ENCODE data around the gene MBL2. TPM values are rescaled to one million over a fixed set of nuclear protein-coding genes. Genes with fewer than 3 reads are reported as not detected.

Gene MBL2
- total RNA-seq, 1 experiment from 2014 or later = not detected

DNA sequence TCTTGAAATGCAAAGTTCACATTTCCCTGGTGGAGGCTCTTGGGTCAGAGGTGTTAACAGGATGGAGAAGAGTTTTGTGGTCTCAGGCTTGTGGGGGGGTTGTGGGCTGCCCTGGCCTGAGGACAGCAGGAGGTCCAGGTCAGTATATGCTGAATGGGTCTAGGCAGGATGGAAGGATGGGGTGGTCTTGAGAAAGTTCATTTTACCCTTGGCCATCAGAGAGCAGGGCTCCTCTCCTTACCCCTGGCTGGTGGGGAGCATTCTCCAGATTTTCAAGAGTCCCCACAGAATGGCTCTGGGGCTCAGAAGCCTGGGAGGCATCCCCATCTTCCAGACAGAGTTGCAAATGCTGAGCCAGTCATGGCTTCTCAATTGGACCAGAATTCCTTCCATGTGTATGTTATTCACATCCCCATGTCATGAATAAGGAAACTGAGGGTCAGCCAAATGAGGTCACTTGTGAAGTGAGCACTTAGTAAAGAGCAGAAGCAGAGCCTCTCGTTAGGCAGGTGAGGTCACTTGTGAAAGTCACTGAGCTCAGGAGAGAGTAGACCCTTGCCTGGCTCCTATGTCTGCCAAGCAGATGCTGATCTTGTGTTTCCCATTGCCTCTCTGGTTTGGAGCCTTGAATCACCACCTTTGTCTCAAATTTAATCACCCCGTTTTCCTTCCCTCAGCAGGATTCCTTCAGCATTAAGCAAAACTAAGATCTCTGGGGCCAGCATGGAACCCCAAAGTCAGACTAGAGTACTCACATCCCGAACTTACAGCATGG lies 33.0 kb downstream of the MBL2 start:
- TF ChIP-seq TCF7L2 (IDR thresholded peaks at IDR 0.05; ENCODE audit: low read depth, low read length) (no peak), SIN3A (IDR thresholded peaks at IDR 0.05; ENCODE audit: borderline replicate concordance, insufficient read depth, low read depth, low read length) (no peak), POLR2AphosphoS5 (IDR thresholded peaks at IDR 0.05; ENCODE audit: low read depth, low read length) (no peak)
- TF ChIP-seq, protein P1, sequence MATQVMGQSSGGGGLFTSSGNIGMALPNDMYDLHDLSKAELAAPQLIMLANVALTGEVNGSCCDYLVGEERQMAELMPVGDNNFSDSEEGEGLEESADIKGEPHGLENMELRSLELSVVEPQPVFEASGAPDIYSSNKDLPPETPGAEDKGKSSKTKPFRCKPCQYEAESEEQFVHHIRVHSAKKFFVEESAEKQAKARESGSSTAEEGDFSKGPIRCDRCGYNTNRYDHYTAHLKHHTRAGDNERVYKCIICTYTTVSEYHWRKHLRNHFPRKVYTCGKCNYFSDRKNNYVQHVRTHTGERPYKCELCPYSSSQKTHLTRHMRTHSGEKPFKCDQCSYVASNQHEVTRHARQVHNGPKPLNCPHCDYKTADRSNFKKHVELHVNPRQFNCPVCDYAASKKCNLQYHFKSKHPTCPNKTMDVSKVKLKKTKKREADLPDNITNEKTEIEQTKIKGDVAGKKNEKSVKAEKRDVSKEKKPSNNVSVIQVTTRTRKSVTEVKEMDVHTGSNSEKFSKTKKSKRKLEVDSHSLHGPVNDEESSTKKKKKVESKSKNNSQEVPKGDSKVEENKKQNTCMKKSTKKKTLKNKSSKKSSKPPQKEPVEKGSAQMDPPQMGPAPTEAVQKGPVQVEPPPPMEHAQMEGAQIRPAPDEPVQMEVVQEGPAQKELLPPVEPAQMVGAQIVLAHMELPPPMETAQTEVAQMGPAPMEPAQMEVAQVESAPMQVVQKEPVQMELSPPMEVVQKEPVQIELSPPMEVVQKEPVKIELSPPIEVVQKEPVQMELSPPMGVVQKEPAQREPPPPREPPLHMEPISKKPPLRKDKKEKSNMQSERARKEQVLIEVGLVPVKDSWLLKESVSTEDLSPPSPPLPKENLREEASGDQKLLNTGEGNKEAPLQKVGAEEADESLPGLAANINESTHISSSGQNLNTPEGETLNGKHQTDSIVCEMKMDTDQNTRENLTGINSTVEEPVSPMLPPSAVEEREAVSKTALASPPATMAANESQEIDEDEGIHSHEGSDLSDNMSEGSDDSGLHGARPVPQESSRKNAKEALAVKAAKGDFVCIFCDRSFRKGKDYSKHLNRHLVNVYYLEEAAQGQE (IDR thresholded peaks at IDR 0.05; ENCODE audit: insufficient read depth in 1 of 2, low read depth in 2 of 2, low read length in 1 of 2) = no peak
- TF ChIP-seq, protein P2, sequence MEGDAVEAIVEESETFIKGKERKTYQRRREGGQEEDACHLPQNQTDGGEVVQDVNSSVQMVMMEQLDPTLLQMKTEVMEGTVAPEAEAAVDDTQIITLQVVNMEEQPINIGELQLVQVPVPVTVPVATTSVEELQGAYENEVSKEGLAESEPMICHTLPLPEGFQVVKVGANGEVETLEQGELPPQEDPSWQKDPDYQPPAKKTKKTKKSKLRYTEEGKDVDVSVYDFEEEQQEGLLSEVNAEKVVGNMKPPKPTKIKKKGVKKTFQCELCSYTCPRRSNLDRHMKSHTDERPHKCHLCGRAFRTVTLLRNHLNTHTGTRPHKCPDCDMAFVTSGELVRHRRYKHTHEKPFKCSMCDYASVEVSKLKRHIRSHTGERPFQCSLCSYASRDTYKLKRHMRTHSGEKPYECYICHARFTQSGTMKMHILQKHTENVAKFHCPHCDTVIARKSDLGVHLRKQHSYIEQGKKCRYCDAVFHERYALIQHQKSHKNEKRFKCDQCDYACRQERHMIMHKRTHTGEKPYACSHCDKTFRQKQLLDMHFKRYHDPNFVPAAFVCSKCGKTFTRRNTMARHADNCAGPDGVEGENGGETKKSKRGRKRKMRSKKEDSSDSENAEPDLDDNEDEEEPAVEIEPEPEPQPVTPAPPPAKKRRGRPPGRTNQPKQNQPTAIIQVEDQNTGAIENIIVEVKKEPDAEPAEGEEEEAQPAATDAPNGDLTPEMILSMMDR (IDR thresholded peaks at IDR 0.05) = no peak
- Histone ChIP-seq H3K4me1 (ENCODE audit: control insufficient read depth, insufficient read depth, low read length) (no peaks in the 10 kb centered on the region), H3K9me3 (ENCODE audit: control insufficient read depth, insufficient read depth, low read depth, low read length) (no peaks in the 10 kb centered on the region), H3K27me3 (ENCODE audit: control insufficient read depth, insufficient read depth, low read length) (no peaks in the 10 kb centered on the region), H3K36me3 (ENCODE audit: control insufficient read depth, insufficient read depth, low read length) (no peaks in the 10 kb centered on the region), H3K4me3 (ENCODE audit: low read depth in 2 of 2, low read length in 2 of 2) (no peak overlapping the region), H3K27ac (ENCODE audit: low read length) (no peak overlapping the region)
- ATAC-seq (no peak), DNase-seq (ENCODE audit: low read depth, low spot score) (no peak)
- no TSS peak for BruUV-seq (replicated peaks)
- intact Hi-C loops (cut with micrococcal nuclease; ENCODE audit: unreplicated experiment) = no loop called here
- CTCF ChIA-PET = interaction anchor here (1.6 kb wide), 1 partner anchor 41 kb away, joined by 4 read pairs; no protein-coding TSS in a partner anchor
- POLR2A ChIA-PET = no interaction called here
- in situ Hi-C loops (cut with HindIII; ENCODE audit: low pct_unique_long_range_greater_than_20kb, low sequenced_read_pairs) = no loop called here

DNA sequence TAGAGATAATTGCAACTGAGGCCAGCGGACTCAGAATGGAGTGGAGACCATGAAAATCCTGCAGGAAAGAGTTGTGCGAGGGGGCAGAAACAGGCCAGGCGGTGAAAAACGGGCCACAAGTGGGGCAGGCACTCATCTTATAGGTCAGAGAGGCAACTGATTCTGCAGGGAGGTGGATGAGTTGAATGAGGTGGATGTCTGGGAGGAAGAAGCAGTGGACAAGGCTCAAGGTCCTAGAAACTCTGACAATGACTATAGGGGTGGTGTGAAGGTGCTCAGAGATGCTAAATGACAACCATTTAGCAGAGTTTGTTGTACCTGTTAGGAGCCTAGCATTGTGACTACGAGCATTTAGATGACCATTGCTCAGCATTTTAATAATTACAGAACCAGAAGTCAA lies 33.6 kb downstream of the MBL2 start:
- H3K36me3 ChIP-seq (ENCODE audit: control insufficient read depth, insufficient read depth, low read length) = no peaks in the 10 kb centered on the region
- in situ Hi-C loops (cut with HindIII; ENCODE audit: low pct_unique_long_range_greater_than_20kb, low sequenced_read_pairs) = no loop called here
- intact Hi-C loops (cut with micrococcal nuclease; ENCODE audit: unreplicated experiment) = no loop called here
- H3K4me3 ChIP-seq (ENCODE audit: low read depth in 2 of 2, low read length in 2 of 2) = no peak overlapping the region
- H3K9me3 ChIP-seq (ENCODE audit: control insufficient read depth, insufficient read depth, low read depth, low read length) = no peaks in the 10 kb centered on the region
- H3K27ac ChIP-seq (ENCODE audit: low read length) = no peak overlapping the region
- CTCF ChIA-PET = no interaction called here
- ATAC-seq (no peak), DNase-seq (ENCODE audit: low read depth, low spot score) (no peak)
- H3K27me3 ChIP-seq (ENCODE audit: control insufficient read depth, insufficient read depth, low read length) = no peaks in the 10 kb centered on the region
- TF ChIP-seq, protein P2 (IDR thresholded peaks at IDR 0.05) = no peak
- TF ChIP-seq, protein P1 (IDR thresholded peaks at IDR 0.05; ENCODE audit: insufficient read depth in 1 of 2, low read depth in 2 of 2, low read length in 1 of 2) = no peak
- no peak for TF ChIP-seq SIN3A (IDR thresholded peaks at IDR 0.05; ENCODE audit: borderline replicate concordance, insufficient read depth, low read depth, low read length)
- no peak for TF ChIP-seq TCF7L2 (IDR thresholded peaks at IDR 0.05; ENCODE audit: low read depth, low read length)
- no peak for TF ChIP-seq POLR2AphosphoS5 (IDR thresholded peaks at IDR 0.05; ENCODE audit: low read depth, low read length)
- no peaks in the 10 kb centered on the region for H3K4me1 ChIP-seq (ENCODE audit: control insufficient read depth, insufficient read depth, low read length)
- no TSS peak for BruUV-seq (replicated peaks)
- POLR2A ChIA-PET = no interaction called here
